Adrenal gland (tissue), 19 donors: ENCODE data around the gene REPS2. TPM values are rescaled to one million over a fixed set of nuclear protein-coding genes. Genes with fewer than 3 reads are reported as not detected.

ENCODE experiments used
- DNase-seq, 7 donors: peaks; one replicate each; pipeline ENCODE4 v3.0.0-alpha.2; 2019 to 2020
- H3K27ac ChIP-seq, 5 donors: fragments of 200-600 bp; sonication (generic) in 4 of 5; 1 replicate in 3 of 5; 2 replicates in 2 of 5; pipeline versions ENCODE4 v1.5.1 to v1.8.0; 2016 to 2020; ENCODE audit warnings: mild to moderate bottlenecking in 1 of 5
- H3K27me3 ChIP-seq: fragments of 200-600 bp; 2 replicates; pipeline ENCODE4 v1.8.0; 2021
- H3K36me3 ChIP-seq, 2 donors: fragments of 200-600 bp; replicated peaks in 1 of 2; 1 replicate in 1 of 2; 2 replicates in 1 of 2; pipeline versions ENCODE4 v1.5.1 to v1.8.0; 2018 to 2022
- H3K4me1 ChIP-seq, 2 donors: fragments of 200-600 bp; replicated peaks in 1 of 2; 1 replicate in 1 of 2; 2 replicates in 1 of 2; pipeline versions ENCODE4 v1.5.1 to v1.8.0; 2018 to 2021
- H3K4me3 ChIP-seq, 4 donors: fragments of 200-600 bp; sonication (generic) in 3 of 4; one replicate each; pipeline ENCODE4 v1.5.1; 2016 to 2018
- H3K9me3 ChIP-seq, 3 donors: fragments of 200-600 bp; sonication (generic) in 1 of 3; replicated peaks in 1 of 3; 1 replicate in 2 of 3; 2 replicates in 1 of 3; pipeline versions ENCODE4 v1.5.1 to v1.8.0; 2016 to 2021
- POLR2A ChIP-seq, 2 donors: fragments of 450-650 bp; IDR thresholded peaks; one replicate each; pipeline ENCODE4 v1.6.1; 2017; ENCODE audit warnings: antibody characterized with exemption in 2 of 2, mild to moderate bottlenecking in 2 of 2, moderate library complexity in 1 of 2
- WGBS, 4 donors: extraction: QIAGEN DNeasy Blood & Tissue Kit in 2 of 4; methylation state at CpG; one replicate each; pipeline versions ENCODE4 v1.1.5 to v1.1.7; 2013 to 2017; 5-methylcytosine and 5-hydroxymethylcytosine counted together
- intact Hi-C, 2 donors: fragments of 100-400 bp; cut with DNase I; formaldehyde crosslinking; loops; one replicate each; pipeline versions ENCODE4 v1.14.1 to v1.15.0; 2022 to 2023
- long read RNA-seq, 10 donors: library from polyadenylated mRNA in 3 of 10; unstranded in 2 of 10; stranded (forward) in 1 of 10; transcript quantifications; one replicate each; pipeline ENCODE4 v2.0.0 and lab custom pipeline, GENCODE V29; 2021 to 2026
- polyA plus RNA-seq, 3 donors: library from polyadenylated mRNA; stranded (reverse); fragments of 200-250 nt in 2 of 3; fragments of 350-450 nt in 1 of 3; fragmentation: Illumina TruSeq in 1 of 3; extraction: RNeasy Lipid Tissue Mini Kit (QIAGEN cat#74804) in 1 of 3; gene quantifications; one replicate each; pipeline ENCODE4 v1.2.3, GENCODE V29; 2013 to 2014
- total RNA-seq, 9 donors: library from RNA; depleted of rRNA in 4 of 9; stranded (reverse); fragments of >200 nt in 4 of 9; fragments of 120-200 nt in 1 of 9; fragmentation: NEBNext Ultra II Directional in 1 of 9; extraction: Animal tissue kit (Norgen Biotek cat#: 25700) in 1 of 9; gene quantifications; one replicate each; pipeline versions ENCODE4 v1.1.0 to v1.2.4, GENCODE V29; 2013 to 2023
- TF ChIP-seq, protein P1 (sequence below), 6 experiments: fragments of 450-650 bp in 4 of 6; fragments of 200-600 bp in 2 of 6; sonication (generic) in 1 of 6; IDR thresholded peaks; 1 replicate in 5 of 6; 2 replicates in 1 of 6; pipeline versions ENCODE4 v1.5.1 to v1.8.0; 2016 to 2021; ENCODE audit warnings: antibody characterized with exemption in 6 of 6, mild to moderate bottlenecking in 2 of 6, moderate library complexity in 1 of 6
- donor health status: healthy with polysubstance abuse.
- donor health status: Bipolar disorder and iron deficiency.
- donor health status: DM: yes; HTN: yes; CAD: no.
- donor health status: DM: no; HTN: no; CAD: no.
- donor health status: DM: no; HTN: no; CAD: no.
- donor health status: DM: yes; HTN: yes; CAD: no.

The REPS2 gene
- total RNA-seq (10 to 100 TPM; 34.4 to 84.8 (median 42.6) TPM), polyA plus RNA-seq (10 to 100 TPM; 13.9 to 87.0 (median 15.7) TPM)
- long read RNA-seq, donor 1, full-length matches to known transcripts, result 5 of 5 reads
- long read RNA-seq, donor 1, partial matches to known transcripts, result 0 of 5 reads
- long read RNA-seq, donor 1, other reads (novel, unspliced or antisense), result 0 of 5 reads
- long read RNA-seq, donor 2, full-length matches to known transcripts, result 6 of 6 reads
- long read RNA-seq, donor 2, partial matches to known transcripts, result 0 of 6 reads
- long read RNA-seq, donor 2, other reads (novel, unspliced or antisense), result 0 of 6 reads
- long read RNA-seq, donor 3, full-length matches to known transcripts, result 5 of 5 reads
- long read RNA-seq, donor 3, partial matches to known transcripts, result 0 of 5 reads
- long read RNA-seq, donor 3, other reads (novel, unspliced or antisense), result 0 of 5 reads
- long read RNA-seq, donor 4, partial matches to known transcripts, result 1 of 4 reads
- long read RNA-seq, donor 4, other reads (novel, unspliced or antisense), result 3 of 4 reads
- long read RNA-seq, donor 5, full-length matches to known transcripts, result 14 of 40 reads
- long read RNA-seq, donor 5, partial matches to known transcripts, result 9 of 40 reads
- long read RNA-seq, donor 5, other reads (novel, unspliced or antisense), result 17 of 40 reads
- long read RNA-seq, donor 6, partial matches to known transcripts, result 1 of 1 reads
- long read RNA-seq, donor 6, other reads (novel, unspliced or antisense), result 0 of 1 reads
- long read RNA-seq, donor 7, full-length matches to known transcripts, result 3 of 3 reads
- long read RNA-seq, donor 7, partial matches to known transcripts, result 0 of 3 reads
- long read RNA-seq, donor 7, other reads (novel, unspliced or antisense), result 0 of 3 reads
- long read RNA-seq, donor 8, full-length matches to known transcripts, result 8 of 8 reads
- long read RNA-seq, donor 8, partial matches to known transcripts, result 0 of 8 reads
- long read RNA-seq, donor 8, other reads (novel, unspliced or antisense), result 0 of 8 reads
- long read RNA-seq, donor 9, full-length matches to known transcripts, result 3 of 3 reads
- long read RNA-seq, donor 9, partial matches to known transcripts, result 0 of 3 reads
- long read RNA-seq, donor 9, other reads (novel, unspliced or antisense), result 0 of 3 reads
- long read RNA-seq, donor 10, full-length matches to known transcripts, result 2 of 2 reads
- long read RNA-seq, donor 10, partial matches to known transcripts, result 0 of 2 reads
- long read RNA-seq, donor 10, other reads (novel, unspliced or antisense), result 0 of 2 reads

DNA sequence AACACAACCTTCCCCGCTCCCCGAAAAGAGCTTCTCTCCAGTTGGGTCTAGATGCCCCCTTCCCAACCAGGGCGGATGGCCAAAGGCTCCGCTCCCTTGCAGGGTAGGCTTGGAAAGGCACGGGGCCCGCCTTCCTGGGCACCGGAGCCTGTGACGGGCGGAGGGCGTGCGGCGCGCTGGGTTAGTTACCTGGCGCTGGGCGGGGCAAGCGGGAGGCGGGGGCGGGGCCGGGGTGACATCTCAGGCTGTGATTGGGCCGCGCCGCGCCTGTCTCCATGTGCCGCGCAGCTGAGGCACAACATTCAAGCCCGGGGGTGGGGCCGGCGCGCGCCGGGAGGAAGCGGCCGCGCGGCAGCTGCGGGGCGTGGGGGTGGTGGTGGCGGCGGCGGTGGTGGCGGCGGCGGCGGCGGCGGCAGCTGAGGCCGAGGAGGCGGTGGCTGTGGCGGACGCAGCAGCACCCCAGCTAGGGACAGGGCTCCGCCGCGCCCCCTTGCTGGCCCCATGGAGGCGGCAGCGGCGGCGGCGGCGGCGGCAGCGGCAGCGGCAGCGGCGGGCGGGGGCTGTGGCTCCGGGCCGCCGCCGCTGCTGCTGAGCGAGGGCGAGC lies at the start of gene REPS2:
Gene REPS2 (plus strand): TSS at position 298 of the 604 bp plus-strand sequence. CDS start 204 bp downstream, at position 502.
- intact Hi-C loops, result no loop called here
- no peaks in the 10 kb centered on the region for H3K27me3 ChIP-seq
- H3K27ac ChIP-seq, result peak within 1 kb of the TSS in 2 of 5 donors; percentile 60 to 77

GRCh38 chrX:16897445-16897844 lies 49.0 kb upstream of the REPS2 start:
- intact Hi-C loops, result no loop called here
- WGBS, 4 donors, result 90 to 96% methylated on average over 2 of the region's 2 CpGs; no CpG with 5 or more reads in 2 of the 4 donors
- Histone ChIP-seq H3K36me3 (no peaks in the 10 kb centered on the region), H3K27me3 (peaks cover 4% of the 10 kb centered on the region), H3K9me3 (no peaks in the 10 kb centered on the region), H3K27ac (no peak overlapping the region), H3K4me1 (no peaks in the 10 kb centered on the region), H3K4me3 (no peak overlapping the region)
- DNase-seq, result no peak
- TF ChIP-seq, protein P1, sequence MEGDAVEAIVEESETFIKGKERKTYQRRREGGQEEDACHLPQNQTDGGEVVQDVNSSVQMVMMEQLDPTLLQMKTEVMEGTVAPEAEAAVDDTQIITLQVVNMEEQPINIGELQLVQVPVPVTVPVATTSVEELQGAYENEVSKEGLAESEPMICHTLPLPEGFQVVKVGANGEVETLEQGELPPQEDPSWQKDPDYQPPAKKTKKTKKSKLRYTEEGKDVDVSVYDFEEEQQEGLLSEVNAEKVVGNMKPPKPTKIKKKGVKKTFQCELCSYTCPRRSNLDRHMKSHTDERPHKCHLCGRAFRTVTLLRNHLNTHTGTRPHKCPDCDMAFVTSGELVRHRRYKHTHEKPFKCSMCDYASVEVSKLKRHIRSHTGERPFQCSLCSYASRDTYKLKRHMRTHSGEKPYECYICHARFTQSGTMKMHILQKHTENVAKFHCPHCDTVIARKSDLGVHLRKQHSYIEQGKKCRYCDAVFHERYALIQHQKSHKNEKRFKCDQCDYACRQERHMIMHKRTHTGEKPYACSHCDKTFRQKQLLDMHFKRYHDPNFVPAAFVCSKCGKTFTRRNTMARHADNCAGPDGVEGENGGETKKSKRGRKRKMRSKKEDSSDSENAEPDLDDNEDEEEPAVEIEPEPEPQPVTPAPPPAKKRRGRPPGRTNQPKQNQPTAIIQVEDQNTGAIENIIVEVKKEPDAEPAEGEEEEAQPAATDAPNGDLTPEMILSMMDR (IDR thresholded peaks at IDR 0.05), result no peak
- TF ChIP-seq POLR2A (IDR thresholded peaks at IDR 0.05), result no peak

More for the DNA sequence above, at the start of gene REPS2:
- TF ChIP-seq, protein P1 (IDR thresholded peaks at IDR 0.05), result no peak
- TF ChIP-seq POLR2A (IDR thresholded peaks at IDR 0.05), result peak in 1 of 2 donors; percentile 39
- WGBS, 4 donors, result 1 to 38% (median 21%) methylated on average over 24 to 57 of the region's 71 CpGs; no CpG with 5 or more reads in 1 of the 4 donors
- no peaks in the 10 kb centered on the region for H3K4me1 ChIP-seq
- H3K36me3 ChIP-seq, result no peaks in the 10 kb centered on the region
- DNase-seq, result peak; percentile 84 to 94 (median 89)
- peak within 1 kb of the TSS in 3 of 4 donors; percentile 11 to 74 (median 35) for H3K4me3 ChIP-seq
- no peaks in the 10 kb centered on the region for H3K9me3 ChIP-seq

- no peak for TF ChIP-seq POLR2A (IDR thresholded peaks at IDR 0.05)
- TF ChIP-seq, protein P1 (IDR thresholded peaks at IDR 0.05), result no peak
- DNase-seq, result no peak
- Histone ChIP-seq H3K27ac (no peak overlapping the region), H3K4me1 (no peaks in the 10 kb centered on the region), H3K4me3 (no peak overlapping the region), H3K9me3 (no peaks in the 10 kb centered on the region), H3K36me3 (no peaks in the 10 kb centered on the region), H3K27me3 (peaks cover 11% of the 10 kb centered on the region)
- WGBS, 4 donors, result 70 to 76% (median 71%) methylated on average over 8 of the region's 8 CpGs
- intact Hi-C loops, result no loop called here
These were observed 43.0 kb upstream of the REPS2 start for GRCh38 chrX:16903274-16904022.
